Astrocyte of the hippocampus (primary cell): Measurements from ENCODE around the gene HEBP1.
"Not testable (repeated sequence)": the region's sequence is repeated elsewhere in the genome, so short reads cannot be mapped to it uniquely, and the experiment has no call there.

ENCODE experiments used
- DNase-seq: peaks from one replicate; pipeline ENCODE4 v3.0.0; 2011; ENCODE audit warnings: low read depth, low spot score

HEBP1 gene, protein sequence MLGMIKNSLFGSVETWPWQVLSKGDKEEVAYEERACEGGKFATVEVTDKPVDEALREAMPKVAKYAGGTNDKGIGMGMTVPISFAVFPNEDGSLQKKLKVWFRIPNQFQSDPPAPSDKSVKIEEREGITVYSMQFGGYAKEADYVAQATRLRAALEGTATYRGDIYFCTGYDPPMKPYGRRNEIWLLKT

DNA sequence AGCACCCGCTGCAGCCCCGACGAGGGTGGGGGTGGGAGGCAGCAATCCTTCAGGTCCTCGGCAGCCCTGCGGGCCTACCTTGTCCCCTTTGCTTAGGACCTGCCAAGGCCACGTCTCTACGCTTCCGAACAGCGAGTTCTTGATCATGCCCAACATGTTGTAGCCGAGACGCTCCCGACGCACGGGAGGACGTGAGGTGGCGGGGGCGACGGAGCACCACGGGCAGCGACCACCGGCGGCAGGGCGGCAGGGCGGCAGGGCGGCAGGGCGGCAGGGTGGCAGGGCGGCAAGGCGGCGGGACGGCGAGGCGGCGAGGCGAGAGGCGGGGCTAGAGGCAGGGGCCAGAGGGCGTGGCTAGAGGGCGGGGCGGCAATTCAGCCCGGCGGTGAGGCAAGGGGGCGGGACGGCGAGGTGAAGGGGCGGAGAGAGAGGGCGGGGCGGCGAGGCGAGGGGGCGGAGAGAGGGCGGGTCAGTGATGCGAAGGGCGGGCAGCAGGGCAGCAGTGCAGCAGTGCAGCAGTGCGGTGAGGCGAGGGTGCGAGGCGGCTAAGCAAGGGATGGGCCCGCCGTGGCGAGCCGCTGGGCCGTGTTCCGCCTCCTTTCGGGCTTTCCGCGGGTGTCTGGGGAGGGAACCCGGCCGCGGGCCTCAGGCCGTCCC lies at the start of gene HEBP1:
Gene HEBP1 (minus strand): TSS at position 307 of the 657 bp plus-strand sequence. CDS start 151 bp downstream, at position 156.
- DNase-seq, result peak; percentile 97

DNA sequence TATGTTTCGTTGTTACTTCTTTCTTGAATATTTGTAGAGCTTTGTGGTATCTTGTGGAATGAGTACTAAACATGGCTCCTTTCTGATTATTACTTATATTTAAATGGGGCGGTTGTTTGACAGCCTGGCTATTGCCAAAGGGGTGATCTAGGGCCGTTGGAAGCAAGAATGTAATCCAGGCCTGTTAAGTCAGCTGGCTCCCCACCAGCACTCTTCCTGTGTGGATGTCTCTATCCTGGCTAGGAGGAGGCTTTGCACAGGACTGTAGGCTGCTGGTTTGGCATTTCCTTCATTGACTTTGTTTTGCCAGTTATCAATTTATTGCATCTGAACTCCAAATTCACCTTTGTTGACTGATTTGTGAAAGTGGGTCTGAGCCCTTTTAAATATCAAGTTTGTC lies 49.8 kb upstream of the HEBP1 start:
- DNase-seq, result peak; percentile 24

- no peak for DNase-seq
These were observed 46.9 kb upstream of the HEBP1 start for GRCh38 chr12:13046964-13047363.

GRCh38 chr12:13045816-13046215 lies 45.8 kb upstream of the HEBP1 start:
- no peak for DNase-seq

DNA sequence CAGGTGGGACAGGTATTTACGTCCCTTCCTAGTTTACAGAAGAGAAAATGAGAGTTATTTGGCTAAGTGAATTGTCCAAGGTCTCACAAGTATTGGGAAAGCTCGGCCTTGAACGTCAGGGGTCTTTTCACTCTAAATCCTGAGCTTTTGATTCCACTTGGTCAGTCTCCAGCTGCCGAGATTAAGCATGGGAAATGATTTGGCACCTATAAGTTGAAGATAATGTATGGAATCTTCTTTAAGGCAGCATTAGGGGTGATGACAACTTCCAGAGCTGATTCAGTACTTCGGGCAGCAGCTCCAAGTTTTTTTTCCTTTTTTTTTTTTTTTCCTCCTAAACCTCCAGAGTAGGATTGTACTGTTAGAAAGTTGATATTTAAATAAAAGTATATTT lies 44.8 kb upstream of the HEBP1 start:
- DNase-seq, result no peak

DNA sequence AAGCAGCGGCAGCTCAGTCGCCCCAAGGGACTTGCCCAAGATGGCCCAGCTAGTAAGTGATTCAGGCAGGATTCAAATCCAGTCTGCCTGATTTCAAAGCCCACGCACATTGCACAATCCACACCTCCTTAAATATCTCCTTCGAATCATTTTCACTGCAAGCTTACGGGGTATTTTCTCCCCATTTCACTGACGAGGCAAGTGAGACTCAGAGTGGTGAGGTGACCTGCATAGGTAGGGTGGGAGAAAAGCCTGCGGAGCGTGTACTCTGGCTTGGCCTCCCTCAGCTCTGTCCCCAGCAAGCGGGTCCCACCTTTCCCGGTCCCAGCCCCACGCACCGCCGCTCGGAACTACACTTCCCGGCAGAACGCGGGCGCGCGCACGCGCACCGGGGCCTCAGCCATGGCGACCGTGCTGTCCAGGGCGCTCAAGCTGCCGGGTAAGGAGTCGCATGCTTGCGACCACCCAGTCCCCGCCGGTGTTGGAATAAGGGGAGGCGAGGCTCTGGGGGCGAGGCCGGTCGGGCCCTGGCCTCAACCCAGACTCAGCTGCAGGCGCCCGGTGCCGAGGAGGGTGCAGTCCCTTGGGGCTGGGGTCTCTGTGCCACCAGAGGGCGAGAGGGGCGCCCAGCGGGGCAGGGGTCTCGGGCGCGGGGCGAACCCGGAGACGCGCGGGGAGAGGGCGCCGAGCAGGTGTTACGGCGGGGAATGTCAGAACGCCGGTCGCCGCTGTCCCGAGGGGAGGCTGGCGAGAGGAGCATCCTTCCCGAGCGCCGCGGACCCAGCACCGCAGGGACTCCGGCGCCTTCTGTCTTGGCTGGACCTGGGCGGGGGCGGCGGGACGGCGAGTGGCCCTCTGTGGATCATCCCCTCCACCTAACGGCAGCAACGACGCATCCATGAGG lies 44.2 kb upstream of the HEBP1 start, which contains the start of gene FAM234B:
Gene FAM234B (plus strand): TSS at position 380 of the 904 bp plus-strand sequence. CDS start 23 bp downstream, at position 403.
- DNase-seq, result peak; percentile 84

- no peak for DNase-seq
These were observed 42.7 kb upstream of the HEBP1 start for GRCh38 chr12:13042666-13043230.

- no peak for DNase-seq
These were observed 41.2 kb upstream of the HEBP1 start for GRCh38 chr12:13041224-13041623.

GRCh38 chr12:13039328-13039956 lies 39.4 kb upstream of the HEBP1 start:
- no peak for DNase-seq

GRCh38 chr12:13038491-13039161 lies 38.6 kb upstream of the HEBP1 start:
- DNase-seq, result peak; percentile 69

GRCh38 chr12:13036881-13037280 lies 36.8 kb upstream of the HEBP1 start:
- DNase-seq, result no peak

GRCh38 chr12:13035335-13035734 lies 35.3 kb upstream of the HEBP1 start:
- not testable (repeated sequence) for DNase-seq

- DNase-seq, result no peak
These were observed 33.4 kb upstream of the HEBP1 start for GRCh38 chr12:13033476-13033875.

- no peak for DNase-seq
These were observed 32.1 kb upstream of the HEBP1 start for GRCh38 chr12:13032164-13032563.

GRCh38 chr12:13030541-13031291 lies 30.7 kb upstream of the HEBP1 start:
- no peak for DNase-seq

DNA sequence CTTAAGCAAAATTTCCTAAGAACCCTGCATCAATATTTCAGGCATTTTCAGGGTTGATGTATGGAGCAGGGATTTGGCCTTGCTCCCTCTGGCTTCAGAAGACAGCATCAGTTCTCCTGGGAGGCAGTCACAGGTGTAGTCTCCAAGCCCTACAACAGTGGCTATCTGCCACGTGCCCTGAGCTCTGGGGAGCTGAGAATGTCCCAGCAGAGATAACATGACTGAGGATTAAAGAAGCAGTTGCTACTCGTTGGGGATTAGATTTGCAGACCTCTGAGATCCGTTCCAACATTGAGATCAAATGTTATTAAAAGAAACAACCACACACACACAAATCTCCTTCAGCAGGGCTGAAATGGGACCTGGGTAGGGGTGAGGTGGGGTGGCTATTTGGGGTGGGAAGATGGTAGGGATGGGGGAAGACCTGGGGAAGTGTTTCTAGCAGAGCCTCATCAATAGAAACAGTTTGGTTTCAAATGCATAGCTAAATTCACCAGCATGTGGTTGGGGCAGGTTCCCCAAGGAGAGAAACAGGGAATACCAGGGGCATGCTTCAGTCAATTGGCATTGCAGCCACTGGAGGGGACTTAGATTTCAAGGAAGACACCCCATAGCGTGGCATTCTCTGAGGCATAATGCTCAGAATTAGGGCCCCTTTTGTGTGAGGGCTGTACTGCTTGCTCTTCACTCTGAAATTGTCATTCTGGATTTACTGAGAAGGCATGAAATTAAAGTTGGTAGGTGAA lies 28.9 kb upstream of the HEBP1 start:
- DNase-seq, result no peak

DNA sequence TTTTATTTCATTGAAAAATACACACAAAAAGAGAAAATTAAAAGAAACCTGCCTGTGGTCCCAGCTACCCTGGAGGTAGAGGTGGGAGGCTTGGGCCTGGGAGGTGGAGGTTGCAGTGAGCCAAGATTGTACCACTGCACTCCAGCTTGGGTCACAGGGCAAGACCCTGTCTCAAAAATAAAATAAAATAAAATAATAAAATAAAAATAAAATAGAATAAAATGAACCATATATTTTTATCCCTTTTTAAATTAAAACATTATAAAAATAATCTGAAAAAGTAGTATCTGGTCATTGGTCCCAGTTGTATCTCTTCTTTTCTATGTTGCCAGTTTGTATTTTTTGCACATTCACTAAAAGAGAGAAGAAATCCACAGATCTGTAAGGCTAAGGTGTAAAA lies 27.4 kb upstream of the HEBP1 start:
- DNase-seq, result no peak

GRCh38 chr12:13027032-13027431 lies 27.0 kb upstream of the HEBP1 start:
- DNase-seq, result no peak

DNA sequence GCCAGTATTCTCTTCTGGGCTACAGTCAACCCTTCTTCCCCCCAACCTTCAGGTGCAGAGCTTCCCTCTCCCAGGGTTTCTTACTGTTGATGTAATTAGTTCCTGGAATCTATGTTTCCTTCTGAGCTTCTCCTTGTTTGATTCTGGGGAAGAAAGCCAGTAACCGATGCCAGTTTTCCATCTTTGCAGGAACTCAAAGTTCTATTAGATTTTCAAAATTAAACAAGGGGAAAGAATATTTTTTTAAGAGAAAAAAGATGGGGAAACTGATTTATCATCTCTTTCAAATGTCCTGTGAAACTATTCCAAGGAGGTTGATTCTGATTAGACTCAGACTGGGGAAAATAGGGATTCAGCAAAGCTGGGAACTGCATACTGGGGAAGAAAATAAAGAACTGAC lies 26.2 kb upstream of the HEBP1 start:
- no peak for DNase-seq

DNA sequence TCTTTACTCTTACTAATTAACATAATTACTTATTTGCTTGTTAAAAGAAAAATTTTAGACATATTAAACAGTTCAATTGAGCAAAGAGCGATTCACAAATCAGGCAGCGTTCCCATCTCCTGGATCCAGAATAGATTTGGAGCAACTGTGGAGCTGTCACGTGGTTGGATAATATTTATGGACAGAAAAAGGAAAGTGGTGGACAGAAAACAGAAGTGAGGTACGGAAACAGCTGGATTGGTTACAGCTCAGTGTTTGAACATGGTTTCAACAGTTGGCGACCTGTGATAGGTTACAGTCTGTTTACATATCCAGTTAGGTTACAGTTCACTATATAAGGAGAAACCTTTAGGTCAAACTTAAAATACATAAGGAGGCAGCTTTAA lies 24.5 kb upstream of the HEBP1 start:
- no peak for DNase-seq
